ENCODE results near the gene IGFBP2.

DNA sequence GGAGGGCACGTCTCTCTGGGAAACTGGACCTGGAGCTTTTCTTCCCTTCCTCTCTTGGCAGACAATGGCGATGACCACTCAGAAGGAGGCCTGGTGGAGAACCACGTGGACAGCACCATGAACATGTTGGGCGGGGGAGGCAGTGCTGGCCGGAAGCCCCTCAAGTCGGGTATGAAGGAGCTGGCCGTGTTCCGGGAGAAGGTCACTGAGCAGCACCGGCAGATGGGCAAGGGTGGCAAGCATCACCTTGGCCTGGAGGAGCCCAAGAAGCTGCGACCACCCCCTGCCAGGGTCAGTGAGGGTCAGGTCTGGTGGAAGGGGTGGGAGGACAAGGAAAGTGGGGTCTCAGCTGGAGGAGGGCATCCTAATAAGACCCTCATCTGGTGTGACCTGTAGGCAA is 27.3 kb downstream of the IGFBP2 start:
- TF ChIP-seq, protein P1, sequence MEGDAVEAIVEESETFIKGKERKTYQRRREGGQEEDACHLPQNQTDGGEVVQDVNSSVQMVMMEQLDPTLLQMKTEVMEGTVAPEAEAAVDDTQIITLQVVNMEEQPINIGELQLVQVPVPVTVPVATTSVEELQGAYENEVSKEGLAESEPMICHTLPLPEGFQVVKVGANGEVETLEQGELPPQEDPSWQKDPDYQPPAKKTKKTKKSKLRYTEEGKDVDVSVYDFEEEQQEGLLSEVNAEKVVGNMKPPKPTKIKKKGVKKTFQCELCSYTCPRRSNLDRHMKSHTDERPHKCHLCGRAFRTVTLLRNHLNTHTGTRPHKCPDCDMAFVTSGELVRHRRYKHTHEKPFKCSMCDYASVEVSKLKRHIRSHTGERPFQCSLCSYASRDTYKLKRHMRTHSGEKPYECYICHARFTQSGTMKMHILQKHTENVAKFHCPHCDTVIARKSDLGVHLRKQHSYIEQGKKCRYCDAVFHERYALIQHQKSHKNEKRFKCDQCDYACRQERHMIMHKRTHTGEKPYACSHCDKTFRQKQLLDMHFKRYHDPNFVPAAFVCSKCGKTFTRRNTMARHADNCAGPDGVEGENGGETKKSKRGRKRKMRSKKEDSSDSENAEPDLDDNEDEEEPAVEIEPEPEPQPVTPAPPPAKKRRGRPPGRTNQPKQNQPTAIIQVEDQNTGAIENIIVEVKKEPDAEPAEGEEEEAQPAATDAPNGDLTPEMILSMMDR (conservative IDR thresholded peaks at IDR 0.05) = no peak
- TF ChIP-seq ZFX (IDR thresholded peaks at IDR 0.05) = no peak
